ENCODE data around the gene SLC48A1. TPM values are rescaled to one million over a fixed set of nuclear protein-coding genes. Genes with fewer than 3 reads are reported as not detected.

The SLC48A1 gene
- total RNA-seq, 1 experiment from 2014 or later: 19.4 TPM

- no TSS peak for BruUV-seq (replicated peaks)
- ChIA-PET POLR2A (interaction anchor here (1.0 to 2.9 kb wide), 6 partner anchors 10 to 283 kb away, joined by 3 to 20 read pairs (median 4); partner anchors contain the start of gene SENP1), CTCF (interaction anchor here (0.6 to 3.1 kb wide), 7 partner anchors 9 to 107 kb away, joined by 3 to 22 read pairs (median 4); partner anchors contain the start of gene SLC48A1)
- Mint-ChIP-seq H3K36me3 (ENCODE audit: insufficient read depth, unreplicated experiment) (no peaks in the 10 kb centered on the region), H3K4me1 (ENCODE audit: insufficient read depth, unreplicated experiment) (peaks cover 70% of the 10 kb centered on the region), H3K9me3 (ENCODE audit: unreplicated experiment) (no peaks in the 10 kb centered on the region), H3K27me3 (ENCODE audit: insufficient read depth, unreplicated experiment) (no peaks in the 10 kb centered on the region), H3K4me3 (ENCODE audit: unreplicated experiment) (peak overlapping the region; percentile 31), H3K27ac (ENCODE audit: low read depth, unreplicated experiment) (peak overlapping the region; percentile 93)
- intact Hi-C loops (cut with micrococcal nuclease): loop anchor here (10.0 kb wide), 1 partner anchor 738 kb away; no protein-coding TSS in a partner anchor
- TF ChIP-seq CTCF (IDR thresholded peaks at IDR 0.05; ENCODE audit: unreplicated experiment): no peak
- DNase-seq (ENCODE audit: unreplicated experiment): no peak
Measured at GRCh38 chr12:47822401-47822800, 49.4 kb downstream of the SLC48A1 start.

GRCh38 chr12:47822863-47823262, 49.8 kb downstream of the SLC48A1 start:
- H3K27me3 Mint-ChIP-seq (ENCODE audit: insufficient read depth, unreplicated experiment): no peaks in the 10 kb centered on the region
- DNase-seq (ENCODE audit: unreplicated experiment): no peak
- H3K27ac Mint-ChIP-seq (ENCODE audit: low read depth, unreplicated experiment): peak overlapping the region; percentile 99
- no TSS peak for BruUV-seq (replicated peaks)
- intact Hi-C loops (cut with micrococcal nuclease): loop anchor here (10.0 kb wide), 1 partner anchor 738 kb away; no protein-coding TSS in a partner anchor
- H3K9me3 Mint-ChIP-seq (ENCODE audit: unreplicated experiment): no peaks in the 10 kb centered on the region
- TF ChIP-seq CTCF (IDR thresholded peaks at IDR 0.05; ENCODE audit: unreplicated experiment): no peak
- no peaks in the 10 kb centered on the region for H3K36me3 Mint-ChIP-seq (ENCODE audit: insufficient read depth, unreplicated experiment)
- CTCF ChIA-PET: interaction anchor here (1.1 to 3.1 kb wide), 6 partner anchors 9 to 107 kb away, joined by 3 to 22 read pairs (median 6); no protein-coding TSS in a partner anchor
- POLR2A ChIA-PET: interaction anchor here (1.0 to 2.9 kb wide), 4 partner anchors 9 to 15 kb away, joined by 3 to 20 read pairs (median 6); no protein-coding TSS in a partner anchor
- peak overlapping the region; percentile 31 for H3K4me3 Mint-ChIP-seq (ENCODE audit: unreplicated experiment)
- H3K4me1 Mint-ChIP-seq (ENCODE audit: insufficient read depth, unreplicated experiment): peaks cover 67% of the 10 kb centered on the region

GRCh38 chr12:47823422-47824086, 50.5 kb downstream of the SLC48A1 start:
- no peak for TF ChIP-seq CTCF (IDR thresholded peaks at IDR 0.05; ENCODE audit: unreplicated experiment)
- BruUV-seq (replicated peaks): no TSS peak
- H3K36me3 Mint-ChIP-seq (ENCODE audit: insufficient read depth, unreplicated experiment): no peaks in the 10 kb centered on the region
- H3K4me1 Mint-ChIP-seq (ENCODE audit: insufficient read depth, unreplicated experiment): peaks cover 67% of the 10 kb centered on the region
- no peak for DNase-seq (ENCODE audit: unreplicated experiment)
- H3K27me3 Mint-ChIP-seq (ENCODE audit: insufficient read depth, unreplicated experiment): no peaks in the 10 kb centered on the region
- peak overlapping the region; percentile 64 for H3K4me3 Mint-ChIP-seq (ENCODE audit: unreplicated experiment)
- intact Hi-C loops (cut with micrococcal nuclease): loop anchor here (10.0 kb wide), 1 partner anchor 739 kb away; no protein-coding TSS in a partner anchor
- CTCF ChIA-PET: interaction anchor here (3.1 to 19.9 kb wide), 3 partner anchors 15 to 40 kb away, joined by 22 to 622 read pairs (median 96); partner anchors contain the start of gene SLC48A1
- H3K27ac Mint-ChIP-seq (ENCODE audit: low read depth, unreplicated experiment): peak overlapping the region; percentile 99
- H3K9me3 Mint-ChIP-seq (ENCODE audit: unreplicated experiment): no peaks in the 10 kb centered on the region
- POLR2A ChIA-PET: interaction anchor here (1.6 to 2.1 kb wide), 2 partner anchors 14 kb away, joined by 6 to 7 read pairs; no protein-coding TSS in a partner anchor

- H3K27me3 Mint-ChIP-seq (ENCODE audit: insufficient read depth, unreplicated experiment): no peaks in the 10 kb centered on the region
- ChIA-PET CTCF (interaction anchor here (0.7 to 19.9 kb wide), 5 partner anchors 15 to 125 kb away, joined by 3 to 622 read pairs (median 4); partner anchors contain the start of gene SLC48A1), POLR2A (interaction anchor here (0.6 to 3.1 kb wide), 8 partner anchors 11 to 894 kb away, joined by 3 to 18 read pairs (median 4); partner anchors contain the start of gene VDR)
- peak overlapping the region; percentile 64 for H3K4me3 Mint-ChIP-seq (ENCODE audit: unreplicated experiment)
- no TSS peak for BruUV-seq (replicated peaks)
- DNase-seq (ENCODE audit: unreplicated experiment): no peak
- H3K36me3 Mint-ChIP-seq (ENCODE audit: insufficient read depth, unreplicated experiment): no peaks in the 10 kb centered on the region
- H3K9me3 Mint-ChIP-seq (ENCODE audit: unreplicated experiment): no peaks in the 10 kb centered on the region
- no peak for TF ChIP-seq CTCF (IDR thresholded peaks at IDR 0.05; ENCODE audit: unreplicated experiment)
- intact Hi-C loops (cut with micrococcal nuclease): loop anchor here (10.0 kb wide), 1 partner anchor 739 kb away; no protein-coding TSS in a partner anchor
- peak overlapping the region; percentile 99 for H3K27ac Mint-ChIP-seq (ENCODE audit: low read depth, unreplicated experiment)
- H3K4me1 Mint-ChIP-seq (ENCODE audit: insufficient read depth, unreplicated experiment): peaks cover 73% of the 10 kb centered on the region
Measured at GRCh38 chr12:47824198-47824597, 51.2 kb downstream of the SLC48A1 start.
